ENCODE measurements around the gene ZNF526.

The ZNF526 gene

DNA sequence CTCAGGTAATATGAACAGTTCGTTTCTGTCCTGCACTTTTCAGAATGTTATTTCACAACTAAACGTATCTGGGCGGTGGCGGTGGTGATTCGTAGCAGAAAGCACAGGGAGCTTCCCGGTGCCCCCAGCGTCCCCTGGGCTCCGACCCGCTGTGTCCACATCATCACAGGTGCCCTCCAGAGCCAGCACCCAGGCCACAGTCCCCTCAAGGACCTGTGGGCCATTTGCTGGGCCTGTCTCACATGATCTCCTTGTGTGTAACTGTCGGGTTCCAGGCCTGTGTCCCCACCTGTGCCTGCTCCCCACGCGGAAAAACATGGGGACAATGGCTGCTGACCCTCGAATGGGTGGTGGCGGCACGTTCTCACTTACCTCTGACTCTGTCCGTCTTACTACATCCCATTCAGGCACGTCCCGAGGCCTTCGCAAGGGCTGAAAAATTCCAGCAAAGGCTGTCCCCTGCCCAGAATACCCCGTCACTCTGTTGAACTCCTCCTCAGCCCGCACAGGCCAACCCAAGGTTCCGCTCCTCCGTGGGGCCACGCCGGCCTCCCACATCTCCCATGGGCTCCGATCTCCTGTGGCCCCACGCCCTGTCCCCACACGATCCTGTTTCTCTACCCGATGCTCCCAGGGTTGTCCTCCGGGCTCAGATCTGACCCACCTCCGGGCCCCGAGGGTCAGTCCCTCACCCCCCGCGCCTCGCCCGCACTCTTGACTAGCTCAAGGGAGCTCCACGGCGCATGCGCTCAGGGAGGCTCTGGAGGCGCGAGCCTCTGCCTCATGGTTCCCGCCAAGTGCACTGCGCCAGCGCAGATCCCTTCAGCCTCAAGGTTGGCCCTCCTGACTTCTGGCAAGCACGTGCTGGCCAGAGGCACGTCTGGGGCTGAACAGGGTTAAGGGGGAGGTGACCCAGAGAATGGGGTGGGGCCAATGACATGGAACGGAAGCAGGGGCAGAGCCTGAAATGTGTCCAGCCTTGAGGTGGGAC is 23.8 kb upstream of the ZNF526 start:
- DNase-seq: no peak

DNA sequence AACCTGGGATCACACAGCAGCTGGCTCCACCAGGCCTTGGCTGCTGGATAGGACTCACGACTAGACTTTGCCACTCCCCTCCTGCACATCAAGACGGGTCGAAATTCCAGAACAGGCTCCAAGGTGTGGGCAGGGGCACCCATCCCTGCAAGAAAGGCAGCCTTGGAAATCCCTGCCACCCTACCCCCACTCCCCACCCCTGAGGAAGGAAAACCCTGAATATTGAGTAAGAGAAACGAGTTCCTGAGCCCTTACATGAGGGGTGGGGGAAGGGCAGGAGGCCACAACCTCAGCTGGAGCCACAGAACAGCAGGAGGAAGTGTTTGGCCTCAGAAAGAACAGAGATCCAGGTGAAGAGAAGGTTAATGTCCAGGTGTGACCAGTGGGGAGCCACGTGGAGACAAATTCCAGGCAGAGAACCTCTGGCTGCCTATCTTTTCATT is 22.7 kb upstream of the ZNF526 start:
- DNase-seq: no peak

DNA sequence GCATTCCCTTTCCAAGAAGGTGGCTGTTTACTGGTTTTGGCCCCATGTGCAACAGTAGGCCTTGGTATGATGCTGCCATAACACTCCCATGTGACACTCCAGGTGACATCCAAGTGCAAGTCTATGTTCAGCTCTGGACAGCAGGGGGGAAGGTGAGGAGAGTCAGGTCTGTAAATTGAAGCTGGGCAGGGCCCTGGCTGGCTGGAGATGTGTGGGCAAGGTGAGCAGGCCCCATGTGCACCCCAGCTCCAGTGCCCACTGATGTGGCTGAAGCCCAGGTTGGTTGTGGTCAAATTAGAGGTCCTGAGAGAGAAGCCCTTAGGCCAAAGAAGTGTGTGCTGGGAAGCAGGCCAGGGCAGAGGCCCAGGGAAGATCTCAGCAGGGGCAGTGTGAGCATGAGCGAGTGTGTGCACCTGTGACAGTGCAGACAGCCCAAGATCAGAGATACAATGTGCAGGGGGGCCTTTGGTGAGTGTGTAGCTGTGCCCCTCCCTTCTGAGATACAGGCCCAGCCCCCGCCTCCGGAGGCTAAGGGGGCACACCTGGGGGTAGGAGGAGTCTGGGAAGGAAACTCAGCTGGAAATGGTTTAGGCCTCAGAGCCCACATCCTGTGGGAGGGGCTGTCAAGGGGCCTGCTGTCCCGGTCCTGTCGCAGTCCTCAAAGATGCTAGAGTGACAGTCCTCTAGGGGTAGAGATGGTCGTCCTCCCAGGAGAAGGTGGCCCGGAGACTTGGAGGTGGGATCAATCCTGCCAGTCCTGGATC is 21.3 kb upstream of the ZNF526 start:
- no peak for DNase-seq

DNA sequence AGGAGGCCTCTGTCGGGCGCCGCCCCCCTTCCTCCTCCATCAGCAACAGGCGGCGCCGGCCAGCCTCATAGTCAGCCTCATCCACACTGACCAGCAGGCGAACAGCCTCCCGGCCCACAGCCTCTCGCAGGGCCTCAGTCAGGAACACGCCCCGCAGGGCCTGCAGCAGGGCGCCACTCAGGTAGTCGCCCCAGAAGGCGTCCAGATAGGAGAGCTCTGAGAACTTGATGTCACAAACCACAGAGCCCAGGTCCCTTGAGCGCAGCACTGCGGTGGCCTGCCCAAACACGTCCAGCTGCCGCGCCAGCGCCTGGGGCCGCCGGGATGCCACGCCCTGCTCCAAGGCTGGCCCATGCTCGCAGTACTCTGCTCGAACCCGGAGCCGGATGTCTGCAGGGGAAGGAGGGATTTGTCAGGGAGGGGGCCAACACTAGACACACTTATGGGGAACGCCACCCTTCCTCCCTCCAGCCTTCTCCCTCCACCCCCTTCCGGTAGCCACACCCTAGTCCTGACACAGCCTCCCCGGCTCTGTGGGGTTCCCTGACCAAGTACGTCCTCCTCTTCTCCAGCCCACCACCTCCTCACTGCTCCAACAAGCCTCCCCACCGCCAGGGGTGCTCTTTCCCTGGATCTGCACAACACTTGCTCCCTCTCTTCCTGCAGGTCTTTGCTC is 20.5 kb upstream of the ZNF526 start:
- no peak for DNase-seq

DNA sequence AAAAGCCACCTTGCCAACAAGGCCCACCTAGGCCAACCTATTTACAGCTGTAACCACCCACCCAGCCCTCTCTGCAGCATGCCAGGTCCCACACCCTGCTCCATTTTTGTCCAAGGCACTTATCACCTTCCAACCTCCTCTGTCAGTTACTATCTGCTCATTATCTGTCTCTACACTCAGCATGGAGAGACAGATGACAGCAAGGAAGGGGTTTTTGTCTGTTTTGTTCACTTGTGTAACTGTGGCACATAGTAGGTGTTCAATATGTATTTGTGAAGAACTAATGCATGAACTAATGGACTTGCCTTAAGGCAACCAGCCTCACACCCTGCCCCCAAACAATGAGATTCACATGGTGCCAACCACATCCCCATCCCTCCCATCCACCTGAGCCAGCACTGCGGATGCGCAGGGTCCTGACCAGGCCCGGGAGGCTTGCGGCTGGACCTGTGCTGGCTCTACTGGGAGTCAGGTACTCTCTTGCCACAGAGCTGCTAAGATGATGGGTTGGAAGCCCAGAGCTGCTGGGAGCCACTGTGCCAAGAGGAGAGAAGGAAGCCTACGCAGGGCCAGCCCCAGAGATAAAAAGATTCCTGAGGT is 19.9 kb upstream of the ZNF526 start:
- no peak for DNase-seq

DNA sequence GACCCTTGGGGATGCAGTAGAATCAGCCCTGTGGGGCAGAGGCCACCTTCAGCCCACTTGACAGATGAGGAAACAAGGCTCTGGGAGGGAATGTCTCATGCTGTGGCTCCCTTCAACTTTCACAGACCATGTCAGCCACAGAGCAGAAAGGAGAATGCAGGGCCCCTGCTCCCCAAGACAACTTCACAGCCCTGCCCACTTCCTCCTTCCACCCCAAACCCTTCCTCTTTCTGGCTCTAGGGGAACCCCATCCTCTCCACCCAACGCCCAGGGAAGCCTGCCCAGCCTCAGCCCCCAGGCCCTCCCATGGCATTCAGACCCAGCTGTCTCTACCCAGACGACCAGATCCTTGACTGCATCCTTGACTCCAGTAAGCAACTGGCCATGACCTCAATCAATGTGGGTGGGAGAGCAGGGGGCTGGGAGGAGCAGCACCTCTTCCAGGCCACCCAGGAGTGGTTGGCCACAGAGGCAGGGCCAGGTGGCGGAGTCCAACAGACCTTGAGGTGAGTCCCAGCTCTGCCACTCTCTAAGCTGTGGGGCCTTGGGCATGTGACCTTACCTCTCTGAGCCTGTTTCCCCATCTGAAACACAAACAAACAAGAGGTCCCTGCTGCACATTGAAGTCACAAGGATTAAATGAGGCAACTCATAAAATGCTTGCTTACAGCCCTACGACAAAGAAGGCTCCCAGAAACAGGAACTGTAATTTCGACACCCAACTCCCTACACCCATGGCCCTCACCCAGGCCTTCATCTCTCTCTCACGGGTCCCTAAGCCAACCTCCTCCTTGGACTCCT is 18.4 kb upstream of the ZNF526 start:
- DNase-seq: no peak

DNA sequence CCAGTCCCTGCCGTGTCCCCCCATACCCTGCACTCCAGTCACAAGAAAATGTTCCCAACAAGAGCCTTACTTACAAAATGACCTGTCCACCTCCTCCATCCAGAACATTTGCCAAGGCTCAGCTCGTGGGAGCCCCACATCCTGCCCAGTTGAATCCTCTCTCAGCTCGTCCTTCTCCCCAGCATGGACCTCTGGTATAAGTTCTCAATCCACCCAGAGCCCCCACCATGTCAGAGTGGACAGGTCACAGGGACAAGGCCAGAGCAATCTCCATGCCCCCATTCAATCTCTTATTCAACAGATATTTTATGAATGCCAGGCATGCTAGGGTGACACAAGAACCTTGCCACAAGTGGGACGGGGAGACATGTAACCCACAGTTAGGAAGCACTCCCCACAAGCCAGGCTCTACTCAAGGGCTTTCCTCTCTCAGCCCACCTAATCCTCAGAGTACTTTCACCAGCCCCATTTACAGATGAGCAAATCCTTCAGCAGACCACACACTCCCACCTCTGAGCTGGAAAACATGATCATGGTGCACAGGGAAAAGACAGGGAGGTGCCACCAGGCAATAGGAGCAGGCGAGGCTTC is 17.7 kb upstream of the ZNF526 start:
- DNase-seq: no peak

DNA sequence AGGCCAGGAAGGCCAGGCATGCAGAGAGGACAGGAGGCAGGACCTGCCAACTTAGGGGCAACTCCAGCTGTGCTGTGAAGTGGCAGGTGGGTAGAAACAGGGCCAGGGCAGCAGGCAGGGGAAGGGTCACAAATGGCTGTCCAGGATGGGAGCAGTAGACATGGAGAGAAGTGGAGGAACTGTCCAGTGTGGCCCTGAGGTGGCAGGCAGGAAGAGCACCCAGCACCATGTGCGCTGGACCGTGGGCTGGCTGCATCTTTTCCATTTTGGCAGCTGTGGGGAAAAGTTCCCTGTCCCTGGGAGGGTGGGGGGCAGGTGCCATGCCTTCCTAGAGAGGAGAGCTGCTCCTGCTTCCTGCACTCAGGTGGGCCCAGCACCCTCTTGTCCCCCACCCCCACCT is 16.4 kb upstream of the ZNF526 start:
- no peak for DNase-seq

DNA sequence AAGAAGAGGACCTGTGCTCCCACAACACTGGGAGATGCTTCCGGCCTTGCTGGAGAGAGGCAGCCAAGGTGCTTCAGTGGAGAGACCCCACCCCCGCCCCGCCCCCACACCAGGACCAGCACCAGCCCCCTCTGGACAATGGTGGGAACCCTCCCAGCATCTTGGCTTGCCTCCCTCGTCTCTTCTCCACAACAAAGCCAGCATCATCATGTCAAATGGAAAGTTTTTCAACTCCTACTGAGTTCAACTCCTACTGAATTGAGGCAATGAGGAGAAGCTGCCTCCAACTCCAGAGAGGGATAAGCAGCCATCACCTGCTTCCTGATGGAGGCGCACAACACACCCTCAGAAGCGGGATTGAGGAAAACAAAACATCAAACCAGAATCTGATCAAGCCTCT is 15.4 kb upstream of the ZNF526 start:
- DNase-seq: no peak

DNA sequence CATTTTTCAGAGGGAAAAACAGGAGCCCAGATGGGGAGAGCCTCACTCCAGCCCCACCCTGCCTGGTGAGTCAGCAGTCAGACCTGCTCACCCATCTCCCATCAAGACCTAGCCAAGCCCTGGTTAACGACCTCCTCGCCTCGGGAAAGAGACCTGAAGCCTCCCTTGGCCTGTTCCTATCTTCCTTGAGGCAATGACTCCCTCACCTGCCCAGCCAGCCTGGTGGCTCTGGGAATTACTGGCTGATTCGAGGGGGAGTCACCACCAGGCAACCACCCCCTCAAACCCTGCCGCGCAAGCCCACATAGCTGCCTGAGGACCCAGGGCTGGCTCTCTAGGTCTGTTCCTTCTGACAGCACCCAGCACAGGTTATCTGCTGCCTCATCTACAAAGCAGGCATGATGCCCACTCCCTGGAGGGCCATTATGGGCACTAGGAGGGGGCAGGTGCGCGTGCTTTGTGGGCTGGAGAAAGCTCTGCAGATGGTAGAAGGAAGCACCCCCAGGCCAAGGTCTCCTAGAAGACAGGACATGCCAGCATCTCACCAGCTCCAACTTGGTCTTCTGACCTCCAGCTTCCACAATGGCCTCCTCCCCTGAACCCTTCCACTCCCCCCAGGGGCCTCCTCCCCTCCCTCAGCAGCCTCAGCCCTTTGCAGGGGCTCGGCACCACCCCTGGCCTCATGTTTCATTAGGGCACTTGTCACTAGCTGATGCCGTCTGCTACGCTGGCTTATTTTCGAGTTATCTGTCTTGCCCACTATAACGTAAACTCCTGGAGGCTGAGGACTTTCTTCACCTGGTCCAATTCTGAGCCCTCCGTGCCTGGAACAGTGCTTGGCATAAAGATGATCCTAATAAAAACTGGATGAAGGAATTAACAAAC is 13.0 kb upstream of the ZNF526 start:
- peak; percentile 88 for DNase-seq

DNA sequence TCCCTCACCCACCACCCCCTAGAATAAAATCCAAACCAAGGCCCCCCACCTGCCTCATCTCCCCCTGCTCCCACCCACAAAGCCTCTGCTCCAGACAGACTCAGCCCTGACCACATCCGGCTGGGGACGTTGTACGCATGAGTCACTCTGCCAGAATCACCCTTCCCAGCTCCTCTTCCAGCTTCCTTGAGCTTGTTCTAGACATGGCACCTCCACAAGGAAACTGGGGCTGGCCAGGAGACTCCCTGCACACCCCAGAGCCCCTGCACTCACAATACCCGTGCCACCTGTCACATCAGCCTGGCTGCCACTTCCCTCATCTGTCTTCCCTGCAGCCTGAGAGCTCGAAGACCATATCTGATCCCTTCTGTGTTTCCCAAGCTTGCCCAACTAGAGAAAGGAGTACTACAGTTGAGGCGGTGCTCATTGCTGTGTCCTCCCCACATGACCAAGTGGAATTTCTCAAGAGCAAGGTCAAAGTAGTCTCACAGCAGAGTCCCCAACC is 12.3 kb upstream of the ZNF526 start:
- DNase-seq: peak; percentile 79

DNA sequence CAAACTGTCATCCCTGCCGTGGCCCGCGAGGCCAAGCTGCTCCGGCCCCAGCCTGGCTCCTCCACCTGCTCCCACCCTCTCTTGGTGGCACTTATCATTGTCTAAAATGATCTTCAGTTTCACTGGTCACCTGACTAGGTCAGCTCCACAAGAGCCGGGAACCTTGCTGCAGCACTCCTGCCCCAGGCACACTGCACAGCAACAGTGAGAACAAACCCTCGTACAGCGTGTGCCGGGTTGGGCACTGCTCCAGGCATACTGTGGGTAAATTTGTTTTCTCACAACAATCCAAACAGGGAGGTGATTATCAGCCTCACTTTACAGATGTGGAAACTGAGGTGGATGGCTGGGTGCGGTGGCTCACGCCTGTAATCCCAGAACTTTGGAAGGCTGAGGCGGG is 11.5 kb upstream of the ZNF526 start:
- no peak for DNase-seq

DNA sequence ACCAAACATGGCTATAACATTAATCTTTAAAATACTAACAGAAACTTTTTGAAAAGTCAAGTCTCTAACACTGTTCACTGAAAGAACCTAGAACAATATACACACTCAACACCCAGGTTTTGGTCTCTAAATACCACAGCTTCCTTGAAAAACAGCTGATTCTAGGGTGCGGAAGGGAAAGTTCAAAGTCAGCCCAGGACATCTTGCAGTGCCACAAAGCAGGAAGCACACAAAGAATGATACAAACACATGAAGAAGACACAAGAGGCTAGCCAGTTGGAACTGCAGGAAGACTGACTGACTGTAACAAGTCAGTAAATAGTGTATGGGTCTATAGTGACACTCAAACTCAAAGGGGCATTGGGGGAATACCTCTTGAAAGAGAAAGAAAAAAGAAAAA is 7.2 kb upstream of the ZNF526 start:
- no peak for DNase-seq

DNA sequence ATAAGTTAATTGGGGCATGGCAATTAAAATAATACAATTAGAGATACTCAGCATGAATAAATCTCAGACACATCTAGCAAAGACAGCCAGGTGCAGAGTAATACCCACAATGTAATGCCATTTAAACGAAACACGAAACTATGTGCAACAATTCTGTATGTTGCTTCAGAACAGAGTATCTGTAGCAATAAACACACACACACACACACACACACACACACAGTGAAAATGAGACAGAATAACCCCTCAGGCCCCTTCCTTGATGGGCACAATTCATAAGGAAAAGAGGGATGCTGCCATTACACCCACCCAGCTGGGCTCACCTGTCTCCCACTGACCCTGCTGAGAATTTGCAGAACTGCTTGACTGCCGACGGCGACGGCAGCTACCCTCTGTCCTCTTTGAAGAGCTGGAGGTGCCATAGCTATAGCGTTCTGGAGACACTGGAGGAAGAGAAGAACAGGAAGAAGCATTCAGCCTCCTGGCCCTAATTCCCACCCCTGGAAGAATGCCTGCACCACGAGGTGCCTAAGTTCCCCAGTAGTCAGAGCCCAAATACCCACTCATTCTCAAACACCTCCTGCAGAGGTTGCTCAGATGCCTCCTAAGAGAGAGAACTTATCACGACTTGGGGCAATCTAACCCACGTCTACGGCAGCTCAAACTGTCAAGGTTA is 5.2 kb upstream of the ZNF526 start:
- no peak for DNase-seq

DNA sequence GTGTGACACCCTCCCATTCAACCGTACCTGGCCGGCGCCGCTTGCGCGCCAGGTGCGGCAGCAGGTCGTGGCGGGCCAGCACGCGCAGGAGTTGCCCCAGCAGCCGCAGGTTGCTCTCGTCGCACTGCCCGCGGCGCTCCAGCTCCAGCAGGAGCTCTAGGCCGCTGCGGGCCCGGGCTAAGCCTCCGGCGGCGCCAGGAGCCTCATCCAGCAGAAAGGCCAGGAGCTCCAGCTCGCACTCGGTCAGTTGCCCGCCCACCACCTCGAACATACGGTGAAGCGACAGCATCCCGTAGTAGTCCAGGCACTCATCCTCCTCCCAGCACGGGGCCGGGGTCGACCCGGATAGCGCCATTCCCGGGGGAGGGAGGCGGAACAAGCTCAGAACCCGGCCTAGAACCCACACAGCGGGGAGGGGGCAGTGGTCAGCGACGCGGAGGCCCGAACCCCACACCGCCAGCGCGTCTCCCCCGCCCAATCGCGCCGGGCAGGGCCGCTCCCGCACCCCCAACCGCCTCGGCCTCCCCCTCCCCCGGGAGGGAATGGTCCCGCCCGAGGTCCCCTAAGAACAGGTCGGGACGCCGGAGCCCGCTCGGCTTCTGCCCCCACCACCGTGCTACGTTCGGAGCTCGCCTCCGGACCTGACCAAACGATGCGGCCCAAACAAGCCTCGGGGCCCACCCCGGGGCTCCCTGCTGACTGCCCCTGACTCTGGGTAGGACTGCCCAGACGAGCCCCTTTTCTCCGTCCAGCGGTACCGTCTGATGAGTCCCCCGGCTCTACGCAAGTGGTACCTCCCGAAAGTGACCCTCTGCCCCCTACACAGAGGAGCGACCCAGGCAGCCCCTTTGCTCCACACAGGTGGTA is 3.2 kb upstream of the ZNF526 start:
- DNase-seq: peak; percentile 79

DNA sequence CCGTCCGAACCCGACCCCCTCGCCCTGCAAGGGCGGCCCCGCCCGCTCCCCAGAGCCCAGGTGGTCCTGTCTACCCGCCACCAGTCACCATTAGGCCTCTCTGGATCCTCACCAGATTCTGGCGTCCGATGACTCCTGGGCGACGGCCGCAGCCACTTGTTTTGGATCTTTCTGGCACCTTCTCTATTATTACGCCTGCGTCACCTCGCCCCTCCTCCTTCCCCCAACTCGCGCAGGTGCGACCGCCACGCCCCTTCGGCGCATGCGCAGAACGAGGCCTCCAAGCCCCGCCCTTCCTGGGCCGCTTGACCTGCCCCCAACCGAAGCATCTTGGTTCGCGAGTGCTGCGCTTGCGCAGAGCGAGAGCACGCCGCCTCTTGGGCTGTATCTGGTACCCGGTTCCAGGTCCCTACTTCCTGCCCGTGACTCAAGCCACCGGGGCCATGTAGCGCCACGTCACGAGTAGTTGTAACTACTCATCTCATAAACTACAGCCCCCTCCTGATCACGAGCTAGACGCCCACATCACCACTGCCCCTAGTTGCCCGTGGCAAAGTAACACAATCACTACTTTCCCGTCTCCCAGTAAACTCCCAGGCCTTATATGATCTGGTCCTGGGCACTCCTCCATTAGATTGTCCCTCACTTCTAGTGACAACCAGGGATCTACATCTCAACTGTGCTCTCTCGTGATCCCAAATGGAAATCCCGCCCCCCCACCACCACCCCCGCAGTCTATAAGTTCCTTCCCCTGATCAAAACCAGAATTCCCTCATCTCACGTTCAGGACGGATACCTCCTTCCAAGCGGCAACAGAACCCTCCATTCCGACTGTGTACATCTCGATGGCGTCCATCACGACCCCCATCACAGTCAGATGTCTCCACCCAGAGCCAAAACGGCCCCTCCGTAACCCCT is 2.3 kb upstream of the ZNF526 start, which contains the start of gene DEDD2:
Gene DEDD2, minus strand, starts transcription at position 158 of the 918 bp plus-strand sequence. CDS start 670 bp downstream, outside the sequence.
- peak; percentile 99 for DNase-seq

DNA sequence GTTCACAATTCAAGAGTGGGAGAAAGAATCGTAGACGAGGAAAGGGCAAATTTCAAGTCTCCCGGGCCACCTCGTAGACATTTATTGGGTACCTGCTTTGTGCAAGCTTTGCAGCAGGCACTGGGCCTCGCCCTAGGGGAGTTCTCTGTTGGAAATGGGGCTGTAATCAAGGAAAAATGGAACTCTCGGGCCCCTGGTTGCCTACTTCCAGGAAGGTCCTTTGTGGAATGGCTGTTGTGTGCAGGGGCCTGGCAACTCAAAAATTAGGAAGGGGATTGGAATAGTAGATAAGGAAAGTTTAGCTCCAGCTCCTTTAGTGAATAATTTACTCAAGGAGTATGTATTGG is 612 bp downstream of the ZNF526 start:
- no peak for DNase-seq

Measured in islet precursor cell (in vitro differentiated cells).